GM18519 (cell line): Measurements from ENCODE around the gene LRCOL1.

ENCODE experiments used
- ATAC-seq: cut with Tn5 transposase; IDR thresholded peaks from one replicate; pipeline ENCODE4 v1.9.1; 2021; ENCODE audit warnings: mild to moderate bottlenecking, moderate library complexity; ENCODE audit not compliant: unreplicated experiment, low FRiP score

Gene LRCOL1

DNA sequence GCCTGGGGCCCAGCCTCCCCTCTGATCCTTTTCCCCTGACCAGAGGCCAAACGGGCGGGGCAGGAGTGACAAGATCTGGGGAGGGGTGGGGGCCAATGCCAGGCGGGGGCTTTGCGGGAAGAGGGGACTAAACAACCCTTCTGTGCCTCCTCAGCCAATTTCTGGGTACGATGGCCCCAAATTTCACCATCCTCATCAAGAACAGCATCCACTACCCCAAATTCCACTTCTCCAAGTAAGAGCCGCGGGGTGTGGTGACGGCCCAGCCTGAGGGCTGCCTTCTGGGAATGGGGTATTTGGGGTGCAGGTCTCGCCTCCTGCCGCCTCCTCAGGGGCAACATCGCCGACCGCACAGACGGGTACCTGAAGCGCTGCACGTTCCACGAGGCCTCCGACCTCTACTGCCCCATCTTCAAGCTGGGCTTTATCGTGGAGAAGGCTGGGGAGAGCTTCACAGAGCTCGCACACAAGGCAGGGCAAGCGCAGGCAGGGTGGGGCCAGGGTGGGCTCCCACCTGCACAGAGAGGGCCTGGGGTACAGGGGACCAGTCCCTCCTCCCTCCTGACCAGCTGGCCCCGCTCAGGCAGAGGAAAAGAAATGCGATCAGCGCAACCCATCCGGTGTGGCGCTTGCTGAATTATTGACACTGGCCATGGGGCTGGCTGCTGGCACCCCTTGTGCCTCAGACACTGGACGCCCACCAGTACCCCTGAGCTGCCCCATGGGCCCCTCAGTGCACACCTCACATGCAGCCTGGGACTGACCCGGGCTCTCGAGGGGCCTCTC, 9.9 kb upstream of the LRCOL1 start:
- ATAC-seq = no peak

DNA sequence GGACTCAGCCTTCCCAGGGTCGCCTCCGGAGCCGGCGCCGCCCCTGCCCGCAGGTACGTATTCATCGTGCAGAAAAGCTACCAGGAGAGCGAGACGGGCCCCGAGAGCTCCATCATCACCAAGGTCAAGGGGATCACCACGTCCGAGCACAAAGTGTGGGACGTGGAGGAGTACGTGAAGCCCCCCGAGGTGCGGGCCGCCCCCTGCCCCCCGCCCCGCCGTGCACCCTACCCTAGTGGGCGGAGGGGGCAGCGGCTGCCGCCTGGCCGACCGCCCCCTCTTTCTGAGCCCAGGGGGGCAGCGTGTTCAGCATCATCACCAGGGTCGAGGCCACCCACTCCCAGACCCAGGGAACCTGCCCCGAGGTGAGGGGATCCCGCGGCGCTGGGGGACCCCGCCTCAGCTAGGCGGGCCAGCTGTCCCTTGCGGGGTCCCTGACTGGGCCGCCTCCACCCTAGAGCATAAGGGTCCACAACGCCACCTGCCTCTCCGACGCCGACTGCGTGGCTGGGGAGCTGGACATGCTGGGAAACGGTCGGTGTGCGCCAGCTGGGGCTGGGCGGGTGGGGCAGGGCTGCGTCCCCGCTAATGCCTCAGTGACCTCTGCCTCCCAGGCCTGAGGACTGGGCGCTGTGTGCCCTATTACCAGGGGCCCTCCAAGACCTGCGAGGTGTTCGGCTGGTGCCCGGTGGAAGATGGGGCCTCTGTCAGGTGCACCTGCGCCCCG, 9.2 kb upstream of the LRCOL1 start:
- ATAC-seq = no peak

DNA sequence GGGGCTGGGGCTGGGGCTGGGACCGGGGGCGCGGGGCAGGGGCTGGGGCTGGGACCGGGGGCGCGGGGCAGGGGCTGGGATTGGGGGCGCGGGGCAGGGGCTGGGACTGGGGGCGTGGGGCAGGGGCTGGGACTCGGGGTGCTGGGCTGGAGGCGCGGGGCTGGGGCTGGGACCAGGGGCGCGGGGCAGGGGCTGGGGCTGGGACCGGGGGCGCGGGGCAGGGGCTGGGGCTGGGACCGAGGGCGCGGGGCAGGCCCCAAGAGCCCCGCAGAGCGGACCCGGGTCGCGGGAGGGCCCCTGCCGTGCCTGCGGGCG, 8.6 kb upstream of the LRCOL1 start:
- no peak for ATAC-seq

DNA sequence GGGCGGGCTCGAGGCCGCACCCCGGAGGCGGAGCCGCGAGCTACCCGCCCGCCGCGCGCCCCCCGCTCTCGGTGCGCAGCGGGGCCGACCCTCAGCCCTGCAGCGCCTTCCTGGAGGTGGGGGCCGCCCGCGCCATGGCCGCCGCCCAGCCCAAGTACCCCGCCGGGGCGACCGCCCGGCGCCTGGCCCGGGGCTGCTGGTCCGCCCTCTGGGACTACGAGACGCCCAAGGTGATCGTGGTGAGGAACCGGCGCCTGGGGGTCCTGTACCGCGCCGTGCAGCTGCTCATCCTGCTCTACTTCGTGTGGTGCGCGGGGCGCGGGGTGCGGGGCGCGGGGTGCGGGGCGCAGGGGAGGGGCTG, 8.3 kb upstream of the LRCOL1 start, which contains the start of gene P2RX2:
Gene P2RX2 (plus strand): TSS at position 94 of the 361 bp plus-strand sequence. CDS start 41 bp downstream, at position 135.
- no peak for ATAC-seq

DNA sequence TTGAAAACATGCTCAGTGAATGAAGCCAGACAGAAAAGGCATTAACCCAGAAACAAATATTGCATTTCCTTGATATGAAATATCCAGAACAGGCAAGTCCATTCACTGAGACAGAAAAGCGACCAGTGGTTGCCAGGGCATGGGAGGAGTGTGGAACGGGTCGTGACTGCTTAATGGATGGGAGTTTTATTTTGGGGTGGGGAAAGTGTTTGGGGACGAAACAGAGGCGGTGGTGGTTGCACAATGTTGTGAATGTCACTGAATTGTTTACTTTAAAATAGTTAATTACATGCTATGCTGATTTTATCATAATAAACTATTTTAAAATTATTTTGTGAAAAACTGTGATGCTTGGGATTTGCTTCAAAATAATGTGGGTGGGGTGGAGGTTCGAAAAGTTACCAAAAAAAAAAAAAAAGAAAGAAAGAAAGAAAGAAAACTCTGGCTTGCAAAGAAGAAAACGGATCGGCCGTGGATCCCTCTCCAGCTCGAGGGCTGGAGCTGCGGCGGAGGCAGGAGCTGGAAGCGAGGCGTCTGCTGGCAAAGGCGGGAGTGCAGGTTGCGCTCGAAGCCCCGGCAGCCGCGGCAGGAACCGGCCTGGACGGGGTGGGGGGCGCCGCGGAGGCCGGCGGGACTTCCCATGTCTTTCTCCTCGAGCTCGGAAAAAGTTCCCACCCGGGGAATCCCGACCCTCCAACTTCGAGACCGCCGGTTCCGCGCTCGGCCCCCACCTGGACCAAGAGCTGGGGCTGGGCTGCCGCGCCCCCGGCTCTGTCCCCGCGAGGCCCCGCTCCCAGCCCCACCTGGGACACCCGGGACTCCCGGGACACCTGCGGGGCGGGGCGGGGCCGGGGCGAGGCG, 7.7 kb upstream of the LRCOL1 start:
- no peak for ATAC-seq

DNA sequence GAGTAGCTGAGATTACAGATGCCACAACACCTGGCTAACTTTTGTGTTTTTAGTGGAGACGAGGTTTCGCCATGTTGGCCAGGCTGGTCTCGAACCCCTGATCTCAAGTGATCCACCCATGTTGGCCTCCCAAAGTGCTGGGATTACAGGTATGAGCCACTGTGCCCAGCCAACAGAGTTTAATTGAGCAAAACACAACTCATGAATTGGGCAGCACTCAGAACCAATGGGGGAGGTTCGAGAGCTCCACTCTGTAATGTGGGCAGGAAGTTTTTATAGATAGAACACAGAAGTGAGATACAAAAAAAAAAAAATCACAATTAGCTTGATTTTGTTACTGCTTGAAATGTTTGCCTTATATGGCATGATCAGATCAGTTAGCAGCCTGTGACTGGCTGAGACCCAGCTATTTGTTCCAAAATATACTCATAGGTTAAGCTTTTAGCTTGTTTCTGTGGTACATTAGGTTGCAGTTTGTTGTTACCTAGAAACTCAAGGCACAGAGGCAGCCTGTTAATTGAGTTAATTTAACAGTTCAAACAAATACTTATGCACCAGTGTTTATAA, 6.8 kb upstream of the LRCOL1 start:
- ATAC-seq = no peak

DNA sequence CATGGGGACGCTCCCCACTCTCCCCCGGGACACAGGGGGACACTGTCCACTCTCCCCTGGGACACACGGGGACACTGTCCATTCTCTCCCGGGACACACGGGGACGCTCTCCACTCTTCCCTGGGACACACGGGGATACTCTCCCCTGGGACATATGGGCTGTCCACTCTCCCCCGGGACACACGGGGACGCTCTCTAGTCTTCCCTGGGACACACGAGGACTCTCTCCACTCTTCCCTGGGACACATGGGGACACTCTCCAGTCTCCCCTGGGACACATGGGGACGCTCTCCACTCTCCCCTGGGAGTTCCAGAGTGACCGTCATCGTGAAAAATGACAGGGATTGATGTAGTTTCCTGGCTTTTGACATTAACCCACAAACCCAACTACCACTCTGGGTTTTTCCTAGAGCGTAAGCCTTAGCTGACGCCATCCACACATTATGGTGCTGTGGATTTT, 5.2 kb upstream of the LRCOL1 start:
- no peak for ATAC-seq

DNA sequence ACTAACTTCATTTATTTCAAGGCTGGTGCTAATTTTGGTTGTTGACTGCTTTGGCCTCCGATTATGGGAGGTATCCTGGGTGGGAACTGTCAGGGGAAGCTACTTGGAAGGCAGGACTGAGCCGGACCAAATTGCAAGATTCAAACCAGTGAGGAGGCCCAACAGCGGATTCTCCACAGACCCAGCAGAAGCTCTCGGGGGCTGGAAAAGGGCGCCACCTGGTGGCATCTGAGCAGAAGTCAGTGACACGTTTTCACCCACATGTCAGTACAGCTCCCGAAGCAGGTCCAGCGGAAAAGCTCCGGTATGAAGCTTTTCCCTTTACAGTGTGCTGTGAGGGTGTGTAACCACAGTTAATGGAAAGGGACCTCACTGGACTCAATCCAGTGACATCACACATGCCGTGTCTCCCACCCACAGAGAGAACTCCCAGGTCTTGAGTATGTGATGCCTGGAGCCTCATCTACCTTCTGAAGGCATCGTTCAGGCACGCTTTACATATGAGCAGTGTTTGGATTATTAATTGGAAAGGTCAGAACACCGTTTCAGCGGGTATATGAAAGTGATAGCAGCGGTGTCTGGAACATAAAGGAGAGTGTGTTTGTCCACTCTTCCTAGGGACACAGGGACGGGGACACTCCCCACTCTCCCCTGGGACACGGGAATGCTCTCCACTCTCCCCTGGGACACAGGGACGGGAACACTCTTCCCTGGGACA, 4.6 kb upstream of the LRCOL1 start:
- ATAC-seq = no peak

DNA sequence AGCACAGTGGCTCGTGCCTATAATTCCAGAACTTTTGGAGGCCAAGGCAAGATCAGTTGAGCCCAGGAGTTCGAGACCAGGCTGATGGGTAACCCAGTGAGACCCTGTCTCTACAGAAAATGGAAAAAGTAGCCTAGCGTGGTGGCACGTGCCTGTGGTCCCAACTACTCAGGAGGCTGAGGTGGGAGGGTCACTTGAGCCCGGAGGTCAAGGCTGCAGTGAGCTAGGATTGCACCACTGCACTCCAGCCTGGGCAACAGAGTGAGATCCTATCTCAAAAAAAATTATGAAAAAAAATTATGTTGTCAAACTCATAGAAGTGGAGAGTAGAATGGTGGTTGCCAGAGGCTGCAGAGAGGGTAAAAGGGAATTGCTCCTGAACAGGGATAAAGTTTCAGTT, 3.6 kb upstream of the LRCOL1 start:
- no peak for ATAC-seq

DNA sequence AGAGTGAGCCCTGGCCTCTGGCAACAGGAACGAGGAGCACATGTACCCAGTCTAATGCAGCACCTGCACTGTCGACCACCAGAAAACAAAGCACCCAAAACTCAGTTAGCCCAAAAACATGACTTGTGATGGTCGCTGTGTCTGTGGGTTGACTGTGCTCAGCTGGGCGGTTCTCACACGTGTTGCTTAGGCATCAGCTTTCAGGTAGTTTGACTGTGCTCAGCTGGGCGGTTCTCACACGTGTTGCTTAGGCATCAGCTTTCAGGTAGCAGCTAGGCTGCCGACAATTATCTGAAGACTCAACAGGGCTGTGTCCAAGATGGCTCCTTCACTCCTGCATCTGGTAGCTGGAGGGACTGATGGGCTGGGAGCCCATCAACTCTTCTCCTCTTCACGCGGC, 1.2 kb upstream of the LRCOL1 start:
- no peak for ATAC-seq

DNA sequence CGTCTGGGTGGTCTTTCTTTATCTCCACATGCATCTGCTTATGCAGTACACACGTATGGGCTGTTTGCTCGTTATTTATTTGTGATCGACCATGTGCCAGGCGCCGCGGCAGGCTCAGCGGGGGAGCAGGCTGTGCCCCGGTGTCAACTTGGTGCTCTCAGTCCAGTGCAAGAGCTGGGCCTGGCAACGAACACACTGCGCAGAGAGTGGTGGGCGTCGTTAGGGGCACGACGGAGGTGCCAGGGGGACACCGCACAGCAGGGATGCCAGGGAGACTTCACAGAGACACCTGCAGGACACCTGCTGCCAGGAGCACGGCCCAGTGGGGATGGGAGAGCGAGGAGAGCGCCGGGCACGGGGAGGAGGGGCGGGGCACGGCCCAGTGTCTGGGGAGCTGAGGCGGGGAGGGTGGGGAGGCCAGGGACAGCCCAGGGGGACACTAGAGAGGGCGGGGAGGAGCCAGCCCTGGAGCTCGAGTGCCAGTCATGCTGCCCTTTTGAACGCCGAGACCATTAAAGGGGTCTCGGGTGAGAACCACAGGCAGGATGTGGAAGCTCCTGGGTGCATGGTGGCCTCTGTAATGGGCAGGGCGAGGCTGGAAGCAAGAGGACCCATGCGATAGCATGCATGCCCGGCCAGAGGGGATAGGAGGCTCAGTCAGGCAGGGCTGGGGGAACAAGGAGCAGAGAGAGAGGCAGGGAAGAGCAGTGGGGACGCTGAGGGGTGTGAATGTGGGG, 652 bp upstream of the LRCOL1 start:
- ATAC-seq = no peak

DNA sequence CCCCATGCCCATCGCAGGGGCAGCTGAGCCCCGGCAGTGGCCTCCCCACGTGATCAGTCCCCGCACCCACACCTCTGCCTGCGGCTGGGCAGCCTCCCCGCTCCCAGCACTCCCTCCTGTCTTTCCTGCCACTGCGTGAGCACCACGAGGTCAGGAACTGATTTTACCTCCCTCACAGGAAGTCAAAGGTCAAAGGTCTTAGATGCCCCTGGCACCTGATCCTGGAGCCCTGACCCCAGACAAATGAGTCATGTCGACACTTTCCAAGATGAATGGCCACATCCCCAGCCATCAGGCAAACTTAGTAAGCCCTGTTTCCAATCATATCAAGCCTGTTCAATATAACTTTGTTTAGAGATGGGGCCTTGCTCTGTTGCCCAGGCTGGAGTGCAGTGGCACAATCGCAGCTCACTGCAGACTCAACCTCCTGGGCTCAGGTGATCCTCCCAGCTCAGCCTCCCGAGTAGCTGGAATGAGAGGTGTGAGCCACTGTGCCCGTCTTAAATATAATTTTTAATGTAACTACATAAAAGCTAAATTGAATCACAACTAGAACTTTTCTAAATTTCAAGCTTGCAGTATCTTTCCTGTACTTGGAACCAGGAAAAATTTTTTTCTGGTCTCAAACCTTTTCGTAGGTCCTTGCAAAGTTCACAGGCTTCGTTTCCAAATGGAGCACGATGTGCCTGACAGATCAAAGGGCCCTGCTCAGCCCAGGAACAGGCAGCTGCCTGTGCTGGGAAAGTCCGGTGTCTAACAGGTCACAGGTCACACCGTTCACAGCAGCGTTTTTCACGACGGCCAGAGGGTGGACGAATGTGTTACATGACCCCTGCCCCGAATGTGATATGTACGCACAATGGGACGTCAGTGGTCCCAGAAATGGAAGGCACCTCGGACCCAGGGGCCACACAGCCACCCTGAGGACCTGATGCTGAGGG, 1.9 kb downstream of the LRCOL1 start:
- ATAC-seq = no peak

DNA sequence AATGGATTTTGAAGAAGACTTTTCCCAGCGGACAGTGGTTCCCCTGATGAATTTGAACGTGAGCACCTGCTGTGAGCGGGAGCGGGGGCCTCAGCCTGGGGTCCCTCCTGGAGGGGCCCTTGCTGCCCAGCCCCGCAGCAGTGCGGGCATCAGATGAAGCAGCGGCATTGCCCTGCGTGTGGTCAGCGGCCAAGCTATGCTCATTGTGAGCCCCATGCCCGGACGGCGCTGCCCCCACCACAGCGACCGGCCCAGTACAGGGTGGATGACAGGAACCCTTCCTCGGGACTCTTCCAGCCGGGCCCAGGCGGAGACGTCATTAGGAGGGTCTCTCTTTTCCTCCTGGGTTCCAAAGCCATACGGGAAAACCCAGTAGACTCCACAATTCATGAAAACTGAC, 3.5 kb downstream of the LRCOL1 start:
- no peak for ATAC-seq

DNA sequence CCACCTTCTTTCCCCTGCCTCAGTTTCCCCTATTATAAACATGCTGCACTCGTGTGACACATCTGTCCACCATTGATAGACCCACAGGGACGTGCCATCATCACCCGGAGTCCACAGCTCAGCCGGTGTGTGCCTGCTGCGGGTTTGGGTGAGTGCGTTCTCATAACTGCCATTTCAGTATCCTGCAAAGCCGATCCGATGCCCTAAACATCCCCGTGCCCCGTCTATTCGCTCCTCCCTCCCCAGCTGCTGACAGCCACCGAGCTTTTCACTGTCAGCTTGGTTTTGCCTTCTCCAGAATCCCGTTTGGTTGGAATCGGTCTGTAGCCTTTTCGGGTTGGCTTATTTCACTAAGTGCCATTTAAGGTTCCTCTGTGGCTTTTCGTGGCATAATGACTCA, 3.9 kb downstream of the LRCOL1 start:
- no peak for ATAC-seq

DNA sequence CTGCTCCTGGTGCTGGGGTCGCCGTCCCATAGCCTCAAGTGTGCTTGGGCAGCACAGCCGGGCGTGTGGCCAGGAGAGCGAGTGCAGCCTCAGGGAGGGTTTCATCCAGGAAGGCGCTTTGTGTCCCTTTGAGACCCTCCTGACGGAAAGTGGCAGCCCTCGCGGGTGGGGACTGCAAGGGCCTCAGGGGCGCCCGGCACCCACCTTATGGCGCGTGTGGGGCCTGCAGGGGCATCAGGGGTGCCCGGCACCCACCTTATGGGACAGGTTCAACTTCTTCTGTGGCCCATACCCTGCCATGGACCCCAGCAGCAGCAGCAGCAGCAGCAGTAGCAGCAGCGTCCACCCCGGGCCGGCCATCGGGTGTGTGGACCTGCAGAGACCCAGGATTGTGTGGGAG, 4.5 kb downstream of the LRCOL1 start:
- ATAC-seq = no peak

DNA sequence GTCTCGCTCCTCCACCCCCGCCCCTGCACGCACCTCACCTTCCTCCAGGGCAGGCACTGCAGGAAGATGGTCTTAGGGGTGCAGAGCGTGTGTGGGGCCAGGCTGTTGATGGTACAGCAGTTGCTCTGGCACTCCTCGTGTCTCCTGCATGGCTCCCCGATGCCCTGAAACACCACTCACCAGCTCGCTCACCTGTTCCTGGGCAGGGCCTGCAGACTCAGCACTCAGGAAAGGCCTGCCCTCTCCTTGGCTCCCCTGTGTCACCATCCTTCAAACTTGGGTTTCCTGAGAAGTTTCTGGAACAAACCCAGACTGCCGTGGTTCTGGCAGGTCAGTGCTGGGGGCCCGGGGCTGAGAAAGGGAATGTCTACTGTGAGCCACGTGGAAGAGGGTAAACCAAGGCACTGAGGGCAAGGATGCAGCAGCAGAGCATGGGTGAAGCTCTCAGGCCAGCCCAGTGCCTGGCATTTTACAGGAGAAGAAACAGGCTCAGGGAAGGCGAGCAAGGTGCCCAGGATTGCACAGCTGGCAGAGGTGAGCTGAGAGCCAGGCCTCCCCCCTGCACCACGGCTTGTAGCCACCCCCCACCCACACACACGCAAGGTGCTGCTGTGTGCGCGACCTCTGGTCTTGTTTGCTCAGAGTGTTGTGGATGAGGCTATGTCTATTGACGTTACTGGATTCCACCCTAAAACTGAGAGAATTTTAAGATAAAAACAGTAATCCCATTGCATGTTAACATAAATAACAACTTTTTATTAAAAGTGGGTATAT, 5.5 kb downstream of the LRCOL1 start:
- ATAC-seq = no peak

DNA sequence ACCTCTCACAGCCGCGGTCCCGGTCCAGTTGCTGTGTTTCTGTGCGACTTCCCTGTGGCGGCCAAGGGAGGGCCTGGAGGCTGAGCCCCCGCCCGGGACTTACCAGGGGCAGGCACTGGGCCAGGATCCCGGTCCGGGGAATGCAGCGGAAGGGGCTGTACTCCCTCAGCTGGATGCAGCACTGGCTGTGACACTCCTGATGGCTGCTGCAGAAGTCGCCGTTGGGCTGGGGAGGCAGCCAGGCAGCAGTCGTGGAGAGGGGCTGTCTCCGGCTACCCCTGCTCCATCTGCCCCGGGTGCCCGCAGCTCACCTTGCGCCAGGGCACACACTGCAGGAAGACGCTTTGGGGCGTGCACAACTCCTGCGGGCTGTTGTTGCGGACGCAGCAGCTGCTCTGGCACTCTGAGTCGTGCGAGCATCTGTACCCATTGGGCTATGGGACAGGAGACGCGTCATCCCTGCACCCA, 6.2 kb downstream of the LRCOL1 start:
- ATAC-seq = no peak
